ENCODE data around the gene OR9A4. TPM values are rescaled to one million over a fixed set of nuclear protein-coding genes. Genes with fewer than 3 reads are reported as not detected.

The OR9A4 gene
- total and polyA plus RNA-seq, 3 donors from 2014 or later = 0.25 TPM; not detected in 2

DNA sequence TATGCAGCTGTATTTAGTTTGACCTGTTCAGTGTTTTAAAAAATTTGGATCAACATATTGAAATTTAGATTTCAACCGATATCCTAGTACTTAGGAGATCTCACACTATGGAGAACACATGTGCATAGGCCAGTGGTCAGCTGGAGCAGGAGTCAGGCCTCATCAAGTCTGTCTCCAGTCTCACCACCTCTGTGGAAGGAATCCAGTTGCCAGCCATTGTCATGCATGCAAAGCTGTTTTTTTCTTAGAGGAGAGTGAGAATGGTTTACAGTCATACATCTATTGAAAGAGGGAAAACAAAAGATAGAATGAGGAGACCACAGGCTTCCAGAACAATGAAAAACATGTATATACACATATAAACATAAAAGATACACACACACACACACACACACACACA lies 38.1 kb downstream of the OR9A4 start:
- DNase-seq = no peak
- H3K36me3 ChIP-seq (ENCODE audit: low read depth, missing control alignments) = no peaks in the 10 kb centered on the region
- WGBS, 2 donors = 89 to 91% methylated on average over 1 of the region's 1 CpG
- no peak overlapping the region for H3K4me3 ChIP-seq
- H3K9me3 ChIP-seq = no peaks in the 10 kb centered on the region
- H3K27ac ChIP-seq = no peak overlapping the region
- intact Hi-C loops (cut with DNase I; ENCODE audit: low total_unique reads) = no loop called here
- H3K27me3 ChIP-seq = no peaks in the 10 kb centered on the region
- H3K4me1 ChIP-seq = no peaks in the 10 kb centered on the region
- TF ChIP-seq POLR2A (IDR thresholded peaks at IDR 0.05) = no peak
- TF ChIP-seq, protein P1, sequence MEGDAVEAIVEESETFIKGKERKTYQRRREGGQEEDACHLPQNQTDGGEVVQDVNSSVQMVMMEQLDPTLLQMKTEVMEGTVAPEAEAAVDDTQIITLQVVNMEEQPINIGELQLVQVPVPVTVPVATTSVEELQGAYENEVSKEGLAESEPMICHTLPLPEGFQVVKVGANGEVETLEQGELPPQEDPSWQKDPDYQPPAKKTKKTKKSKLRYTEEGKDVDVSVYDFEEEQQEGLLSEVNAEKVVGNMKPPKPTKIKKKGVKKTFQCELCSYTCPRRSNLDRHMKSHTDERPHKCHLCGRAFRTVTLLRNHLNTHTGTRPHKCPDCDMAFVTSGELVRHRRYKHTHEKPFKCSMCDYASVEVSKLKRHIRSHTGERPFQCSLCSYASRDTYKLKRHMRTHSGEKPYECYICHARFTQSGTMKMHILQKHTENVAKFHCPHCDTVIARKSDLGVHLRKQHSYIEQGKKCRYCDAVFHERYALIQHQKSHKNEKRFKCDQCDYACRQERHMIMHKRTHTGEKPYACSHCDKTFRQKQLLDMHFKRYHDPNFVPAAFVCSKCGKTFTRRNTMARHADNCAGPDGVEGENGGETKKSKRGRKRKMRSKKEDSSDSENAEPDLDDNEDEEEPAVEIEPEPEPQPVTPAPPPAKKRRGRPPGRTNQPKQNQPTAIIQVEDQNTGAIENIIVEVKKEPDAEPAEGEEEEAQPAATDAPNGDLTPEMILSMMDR (IDR thresholded peaks at IDR 0.05) = no peak

DNA sequence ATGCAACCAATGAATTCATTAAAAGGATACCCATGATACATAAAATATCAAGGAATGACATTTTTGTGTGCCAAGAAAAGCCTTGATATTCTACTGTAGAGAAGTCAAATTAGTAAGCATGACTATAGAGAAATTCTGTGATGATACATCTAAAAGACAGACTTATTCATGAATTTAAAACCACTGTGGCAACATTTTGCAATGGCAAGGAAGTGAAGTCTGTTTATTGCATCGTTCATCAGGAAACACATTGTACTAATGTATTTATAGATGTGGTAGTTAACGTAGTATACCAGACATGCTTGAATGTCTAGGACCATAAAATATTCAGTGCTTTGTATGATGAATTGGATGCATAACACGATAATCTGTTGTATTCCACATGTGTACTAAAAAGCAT lies 39.9 kb downstream of the OR9A4 start:
- Histone ChIP-seq H3K27ac (no peak overlapping the region), H3K4me3 (no peak overlapping the region), H3K9me3 (no peaks in the 10 kb centered on the region), H3K36me3 (ENCODE audit: low read depth, missing control alignments) (no peaks in the 10 kb centered on the region), H3K27me3 (no peaks in the 10 kb centered on the region), H3K4me1 (no peaks in the 10 kb centered on the region)
- no peak for DNase-seq
- 77 to 84% methylated on average over 3 of the region's 3 CpGs for WGBS, 2 donors
- no peak for TF ChIP-seq POLR2A (IDR thresholded peaks at IDR 0.05)
- TF ChIP-seq, protein P1 (IDR thresholded peaks at IDR 0.05) = no peak
- intact Hi-C loops (cut with DNase I; ENCODE audit: low total_unique reads) = no loop called here

DNA sequence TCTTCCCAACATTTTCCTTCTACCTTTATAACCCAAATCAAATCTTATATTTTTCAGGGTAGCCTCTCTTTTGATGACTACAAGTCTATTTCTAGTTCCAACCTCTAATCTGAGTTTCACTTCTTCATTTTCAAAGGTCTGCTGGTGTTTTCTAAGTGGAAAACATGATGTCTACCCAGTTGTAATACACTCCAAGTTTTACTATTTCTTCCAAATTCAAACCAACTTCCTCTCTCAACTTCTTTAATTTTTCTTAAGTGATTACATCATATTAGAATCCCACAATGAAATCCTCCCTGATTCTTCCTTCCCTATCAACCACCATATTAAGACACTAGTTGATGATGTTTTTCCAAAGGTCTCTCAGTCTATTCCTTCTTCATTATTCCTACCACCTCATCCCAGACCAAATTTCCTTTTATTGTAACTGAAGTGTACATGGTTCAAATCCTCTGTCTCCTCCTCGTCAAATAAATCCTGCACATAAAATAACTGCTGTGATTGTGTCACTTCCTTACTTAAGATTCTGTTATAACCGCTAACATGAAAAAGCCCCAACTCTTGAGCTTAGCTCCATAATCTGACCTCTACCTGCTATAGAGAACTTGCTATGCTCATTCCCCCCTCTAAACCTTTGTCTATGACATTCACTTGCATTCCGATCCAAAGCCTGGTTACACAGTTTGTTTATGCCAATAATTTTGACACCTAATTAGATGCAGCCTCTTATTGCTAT lies 44.7 kb downstream of the OR9A4 start:
- no peak for TF ChIP-seq POLR2A (IDR thresholded peaks at IDR 0.05)
- TF ChIP-seq, protein P1 (IDR thresholded peaks at IDR 0.05) = no peak
- intact Hi-C loops (cut with DNase I; ENCODE audit: low total_unique reads) = no loop called here
- Histone ChIP-seq H3K27ac (no peak overlapping the region), H3K4me3 (no peak overlapping the region), H3K27me3 (no peaks in the 10 kb centered on the region), H3K9me3 (no peaks in the 10 kb centered on the region), H3K4me1 (no peaks in the 10 kb centered on the region), H3K36me3 (ENCODE audit: low read depth, missing control alignments) (no peaks in the 10 kb centered on the region)
- DNase-seq = no peak
- 90 to 92% methylated on average over 3 of the region's 3 CpGs for WGBS, 2 donors

Other genes with a start within 250 kb of the OR9A4 start
- 1 to 10 TPM; 6.7 to 6.8 TPM for gene DENND11, start 214.2 kb upstream of the OR9A4 start, total RNA-seq
- gene DENND11, start 214.2 kb upstream of the OR9A4 start, polyA plus RNA-seq (ENCODE audit: insufficient read depth, low read depth, low replicate concordance) = 3.8 TPM
- gene WEE2, start 208.0 kb upstream of the OR9A4 start, total RNA-seq = 1 to 10 TPM in 1 of 2 donors, not detected in 1; 1.4 TPM
- gene WEE2, start 208.0 kb upstream of the OR9A4 start, polyA plus RNA-seq (ENCODE audit: insufficient read depth, low read depth, low replicate concordance) = 0.20 TPM
- 100 to 1,000 TPM; 131 to 148 TPM for gene SSBP1, start 178.0 kb upstream of the OR9A4 start, total RNA-seq
- gene SSBP1, start 178.0 kb upstream of the OR9A4 start, polyA plus RNA-seq (ENCODE audit: insufficient read depth, low read depth, low replicate concordance) = 204 TPM
- gene TAS2R3, start 152.3 kb upstream of the OR9A4 start, total RNA-seq = 10 to 100 TPM; 10.4 to 12.3 TPM
- gene TAS2R3, start 152.3 kb upstream of the OR9A4 start, polyA plus RNA-seq (ENCODE audit: insufficient read depth, low read depth, low replicate concordance) = 0.40 TPM
- gene TAS2R4, start 139.7 kb upstream of the OR9A4 start, total RNA-seq = 1 to 10 TPM; 6.8 to 8.2 TPM
- gene TAS2R4, start 139.7 kb upstream of the OR9A4 start, polyA plus RNA-seq (ENCODE audit: insufficient read depth, low read depth, low replicate concordance) = 0.71 TPM
- 10 to 100 TPM; 13.3 to 13.4 TPM for gene TAS2R5, start 126.2 kb upstream of the OR9A4 start, total RNA-seq
- 1.6 TPM for gene TAS2R5, start 126.2 kb upstream of the OR9A4 start, polyA plus RNA-seq (ENCODE audit: insufficient read depth, low read depth, low replicate concordance)
- 10 to 100 TPM; 17.1 to 38.6 TPM for gene PRSS37, start 74.9 kb upstream of the OR9A4 start, total RNA-seq
- gene PRSS37, start 74.9 kb upstream of the OR9A4 start, polyA plus RNA-seq (ENCODE audit: insufficient read depth, low read depth, low replicate concordance) = 54.7 TPM
- gene CLEC5A, start 30.6 kb downstream of the OR9A4 start, total RNA-seq = under 1 TPM; 0.31 to 0.74 TPM
- gene CLEC5A, start 30.6 kb downstream of the OR9A4 start, polyA plus RNA-seq (ENCODE audit: insufficient read depth, low read depth, low replicate concordance) = 0.70 TPM
- gene TAS2R38, start 57.4 kb downstream of the OR9A4 start, total RNA-seq = not detected
- not detected for gene TAS2R38, start 57.4 kb downstream of the OR9A4 start, polyA plus RNA-seq (ENCODE audit: insufficient read depth, low read depth, low replicate concordance)
- gene MGAM, start 79.5 kb downstream of the OR9A4 start, total RNA-seq = 1 to 10 TPM; 3.5 to 3.8 TPM
- 9.2 TPM for gene MGAM, start 79.5 kb downstream of the OR9A4 start, polyA plus RNA-seq (ENCODE audit: insufficient read depth, low read depth, low replicate concordance)
- gene MGAM2, start 195.3 kb downstream of the OR9A4 start, total RNA-seq = 1 to 10 TPM; 2.3 to 2.7 TPM
- 4.4 TPM for gene MGAM2, start 195.3 kb downstream of the OR9A4 start, polyA plus RNA-seq (ENCODE audit: insufficient read depth, low read depth, low replicate concordance)